ENCODE data around the gene ACKR1. TPM values are rescaled to one million over a fixed set of nuclear protein-coding genes. Genes with fewer than 3 reads are reported as not detected.

The ACKR1 gene
- total RNA-seq, 4 donors from 2014 or later, result 5.4 to 51.2 (median 21.5) TPM

GRCh38 chr1:159199901-159200300 is 4.8 kb upstream of the ACKR1 start:
- H3K4me1 ChIP-seq, result no peaks in the 10 kb centered on the region
- H3K36me3 ChIP-seq, result no peaks in the 10 kb centered on the region
- TF ChIP-seq POLR2A (IDR thresholded peaks at IDR 0.05) (no peak), CTCF (IDR thresholded peaks at IDR 0.05) (no peak)
- DNase-seq, result no peak
- no peak overlapping the region for H3K27ac ChIP-seq
- H3K4me3 ChIP-seq, result no peak overlapping the region
- H3K27me3 ChIP-seq, result no peaks in the 10 kb centered on the region
- no peaks in the 10 kb centered on the region for H3K9me3 ChIP-seq

- Histone ChIP-seq H3K9me3 (no peaks in the 10 kb centered on the region), H3K4me3 (peak overlapping the region in 1 of 4 donors; percentile 10), H3K27ac (no peak overlapping the region), H3K27me3 (no peaks in the 10 kb centered on the region), H3K36me3 (no peaks in the 10 kb centered on the region), H3K4me1 (no peaks in the 10 kb centered on the region)
- no peak for DNase-seq
- TF ChIP-seq CTCF (IDR thresholded peaks at IDR 0.05) (no peak), POLR2A (IDR thresholded peaks at IDR 0.05) (no peak)
Measured at GRCh38 chr1:159200769-159201168, 3.9 kb upstream of the ACKR1 start.

- H3K9me3 ChIP-seq, result no peaks in the 10 kb centered on the region
- TF ChIP-seq CTCF (IDR thresholded peaks at IDR 0.05), result no peak
- no peak for TF ChIP-seq POLR2A (IDR thresholded peaks at IDR 0.05)
- no peak for DNase-seq
- no peaks in the 10 kb centered on the region for H3K27me3 ChIP-seq
- H3K4me3 ChIP-seq, result peak overlapping the region in 1 of 4 donors; percentile 10
- no peak overlapping the region for H3K27ac ChIP-seq
- no peaks in the 10 kb centered on the region for H3K36me3 ChIP-seq
- H3K4me1 ChIP-seq, result no peaks in the 10 kb centered on the region
Measured at GRCh38 chr1:159201642-159202041, 3.0 kb upstream of the ACKR1 start.

GRCh38 chr1:159203610-159204009 is 1.1 kb upstream of the ACKR1 start:
- DNase-seq, result no peak
- Histone ChIP-seq H3K9me3 (no peaks in the 10 kb centered on the region), H3K4me3 (no peak overlapping the region), H3K36me3 (no peaks in the 10 kb centered on the region), H3K27me3 (no peaks in the 10 kb centered on the region), H3K27ac (no peak overlapping the region), H3K4me1 (no peaks in the 10 kb centered on the region)
- TF ChIP-seq POLR2A (IDR thresholded peaks at IDR 0.05), result no peak
- no peak for TF ChIP-seq CTCF (IDR thresholded peaks at IDR 0.05)

- TF ChIP-seq POLR2A (IDR thresholded peaks at IDR 0.05), result no peak
- no peak for TF ChIP-seq CTCF (IDR thresholded peaks at IDR 0.05)
- Histone ChIP-seq H3K27ac (no peak overlapping the region), H3K27me3 (no peaks in the 10 kb centered on the region), H3K4me1 (no peaks in the 10 kb centered on the region), H3K4me3 (peak overlapping the region in 1 of 4 donors; percentile 12), H3K36me3 (no peaks in the 10 kb centered on the region), H3K9me3 (no peaks in the 10 kb centered on the region)
- DNase-seq, result no peak
Measured at GRCh38 chr1:159205225-159205624, 550 bp downstream of the ACKR1 start.

GRCh38 chr1:159206110-159206509 is 1.4 kb downstream of the ACKR1 start:
- Histone ChIP-seq H3K27ac (no peak overlapping the region), H3K9me3 (no peaks in the 10 kb centered on the region), H3K4me3 (no peak overlapping the region), H3K27me3 (no peaks in the 10 kb centered on the region), H3K36me3 (no peaks in the 10 kb centered on the region), H3K4me1 (no peaks in the 10 kb centered on the region)
- DNase-seq, result no peak
- TF ChIP-seq POLR2A (IDR thresholded peaks at IDR 0.05) (no peak), CTCF (IDR thresholded peaks at IDR 0.05) (no peak)
